Hepatocyte (in vitro differentiated cells): ENCODE data around the gene TTC33. TPM values are rescaled to one million over a fixed set of nuclear protein-coding genes. Genes with fewer than 3 reads are reported as not detected.

ENCODE experiments used
- DNase-seq: peaks from one replicate; pipeline ENCODE4 v3.0.0-alpha.2; 2016; ENCODE audit warnings: low spot score
- H2AFZ ChIP-seq: fragments of 200-600 bp; sonication (generic); 2 replicates; pipeline ENCODE4 v1.6.0; 2016; ENCODE audit warnings: antibody characterized with exemption, mild to moderate bottlenecking
- H3K27ac ChIP-seq: fragments of 200-600 bp; sonication (generic); 2 replicates; pipeline ENCODE4 v1.5.1; 2016; ENCODE audit warnings: mild to moderate bottlenecking
- H3K27me3 ChIP-seq: fragments of 200-600 bp; sonication (generic); 2 replicates; pipeline ENCODE4 v1.6.1; 2016
- H3K36me3 ChIP-seq: fragments of 200-600 bp; sonication (generic); replicated peaks from 2 replicates; pipeline ENCODE4 v1.5.1; 2016; ENCODE audit warnings: low read depth; ENCODE audit not compliant: insufficient read depth
- H3K4me1 ChIP-seq: fragments of 200-600 bp; sonication (generic); 2 replicates; pipeline ENCODE4 v1.5.1; 2016; ENCODE audit warnings: mild to moderate bottlenecking, moderate library complexity; ENCODE audit not compliant: insufficient read depth
- H3K4me2 ChIP-seq: fragments of 200-600 bp; sonication (generic); 2 replicates; pipeline ENCODE4 v1.6.0; 2016
- H3K4me3 ChIP-seq: fragments of 200-600 bp; sonication (generic); 2 replicates; pipeline ENCODE4 v1.5.1; 2016; ENCODE audit warnings: mild to moderate bottlenecking
- H3K79me2 ChIP-seq: fragments of 200-600 bp; sonication (generic); 2 replicates; pipeline ENCODE4 v1.6.0; 2017; ENCODE audit warnings: mild to moderate bottlenecking
- H3K9me2 ChIP-seq: fragments of 200-600 bp; sonication (generic); replicated peaks from 2 replicates; pipeline ENCODE4 v1.6.0; 2017; ENCODE audit warnings: mild to moderate bottlenecking; ENCODE audit not compliant: insufficient read depth
- H3K9me3 ChIP-seq: fragments of 200-600 bp; sonication (generic); 2 replicates; pipeline ENCODE4 v1.5.1; 2016; ENCODE audit warnings: low read depth, mild to moderate bottlenecking
- H4K20me1 ChIP-seq: fragments of 200-600 bp; sonication (generic); 2 replicates; pipeline ENCODE4 v1.6.0; 2016; ENCODE audit warnings: mild to moderate bottlenecking; ENCODE audit not compliant: insufficient read depth, poor library complexity, severe bottlenecking
- CTCF ChIP-seq: fragments of 200-600 bp; sonication (generic); IDR thresholded peaks from 2 replicates; pipeline ENCODE4 v1.5.1; 2016; ENCODE audit warnings: antibody characterized with exemption, mild to moderate bottlenecking; ENCODE audit not compliant: poor library complexity
- EZH2 ChIP-seq: fragments of 200-600 bp; sonication (generic); IDR thresholded peaks from 2 replicates; pipeline ENCODE4 v1.6.1; 2016; ENCODE audit warnings: antibody characterized with exemption, mild to moderate bottlenecking, borderline replicate concordance
- EZH2phosphoT487 ChIP-seq: fragments of 200-600 bp; sonication (generic); IDR thresholded peaks from one replicate; pipeline ENCODE4 v1.6.1; 2018; ENCODE audit warnings: antibody characterized with exemption, mild to moderate bottlenecking, low read depth, moderate library complexity; ENCODE audit not compliant: unreplicated experiment, severe bottlenecking
- WGBS: methylation state at CpG from one replicate; pipeline ENCODE4 v1.1.6; 2016; ENCODE audit warnings: low lambda C conversion rate; ENCODE audit errors: missing lambda C conversion rate; 5-methylcytosine and 5-hydroxymethylcytosine counted together
- polyA plus RNA-seq: library from polyadenylated mRNA; unstranded; fragments of >200 nt; fragmentation: Nextera tagmentation; extraction: Ambion mirVana; gene quantifications from 2 replicates; pipeline ENCODE4 v1.2.1, GENCODE V29; 2016
- total RNA-seq: library from RNA; depleted of rRNA; stranded (reverse); fragments of >200 nt; gene quantifications from 2 replicates; pipeline ENCODE4 v1.2.3, GENCODE V29; 2014

TTC33 gene
- total and polyA plus RNA-seq, 2 experiments from 2014 or later, result 5.6 to 19.3 TPM

GRCh38 chr5:40694433-40694832, 61.3 kb downstream of the TTC33 start:
- no peaks in the 10 kb centered on the region for H3K36me3 ChIP-seq
- no peak for DNase-seq
- no peaks in the 10 kb centered on the region for H3K27me3 ChIP-seq
- no peaks in the 10 kb centered on the region for H4K20me1 ChIP-seq
- no peaks in the 10 kb centered on the region for H3K9me2 ChIP-seq
- no peak overlapping the region for H2AFZ ChIP-seq
- H3K79me2 ChIP-seq, result no peaks in the 10 kb centered on the region
- no peak overlapping the region for H3K27ac ChIP-seq
- no peak overlapping the region for H3K4me2 ChIP-seq
- TF ChIP-seq EZH2phosphoT487 (no peak), EZH2 (no peak), CTCF (no peak)
- H3K9me3 ChIP-seq, result no peaks in the 10 kb centered on the region
- no peaks in the 10 kb centered on the region for H3K4me1 ChIP-seq
- H3K4me3 ChIP-seq, result no peak overlapping the region

GRCh38 chr5:40691894-40692293, 63.9 kb downstream of the TTC33 start:
- Histone ChIP-seq H3K9me2 (no peaks in the 10 kb centered on the region), H3K27ac (no peak overlapping the region), H3K27me3 (no peaks in the 10 kb centered on the region), H3K4me1 (no peaks in the 10 kb centered on the region), H3K9me3 (no peaks in the 10 kb centered on the region), H4K20me1 (no peaks in the 10 kb centered on the region), H3K79me2 (no peaks in the 10 kb centered on the region), H3K36me3 (no peaks in the 10 kb centered on the region), H3K4me2 (no peak overlapping the region), H2AFZ (no peak overlapping the region), H3K4me3 (no peak overlapping the region)
- 100% methylated on average over 9 of the region's 9 CpGs for WGBS
- DNase-seq, result no peak
- TF ChIP-seq CTCF, result no peak
- TF ChIP-seq EZH2phosphoT487, result no peak
- TF ChIP-seq EZH2, result no peak

GRCh38 chr5:40690267-40690666, 65.5 kb downstream of the TTC33 start:
- Histone ChIP-seq H3K4me3 (no peak overlapping the region), H4K20me1 (no peaks in the 10 kb centered on the region), H3K9me3 (no peaks in the 10 kb centered on the region), H2AFZ (no peak overlapping the region), H3K27ac (no peak overlapping the region), H3K79me2 (no peaks in the 10 kb centered on the region), H3K4me1 (no peaks in the 10 kb centered on the region), H3K4me2 (no peak overlapping the region), H3K9me2 (no peaks in the 10 kb centered on the region), H3K36me3 (no peaks in the 10 kb centered on the region), H3K27me3 (no peaks in the 10 kb centered on the region)
- DNase-seq, result no peak
- 63% methylated on average over 3 of the region's 3 CpGs for WGBS
- no peak for TF ChIP-seq EZH2phosphoT487
- TF ChIP-seq CTCF, result no peak
- TF ChIP-seq EZH2, result no peak

GRCh38 chr5:40689438-40689837, 66.3 kb downstream of the TTC33 start:
- Histone ChIP-seq H3K79me2 (no peaks in the 10 kb centered on the region), H4K20me1 (no peaks in the 10 kb centered on the region), H3K9me2 (no peaks in the 10 kb centered on the region), H2AFZ (no peak overlapping the region), H3K4me2 (no peak overlapping the region), H3K9me3 (no peaks in the 10 kb centered on the region), H3K4me1 (no peaks in the 10 kb centered on the region), H3K27ac (no peak overlapping the region), H3K36me3 (no peaks in the 10 kb centered on the region), H3K4me3 (no peak overlapping the region), H3K27me3 (no peaks in the 10 kb centered on the region)
- peak; percentile 68 for DNase-seq
- WGBS, result 43% methylated on average over 3 of the region's 3 CpGs
- TF ChIP-seq EZH2 (no peak), CTCF (no peak), EZH2phosphoT487 (no peak)
